K562 (cell line): ENCODE results near the gene COA5.

Experiments used
- CTCF ChIP-seq, 3 experiments: IDR thresholded peaks in 2 of 3; conservative IDR thresholded peaks in 1 of 3; 2 replicates each; pipeline ENCODE4 v1.5.1; 2011 to 2012; ENCODE audit warnings: low read length in 3 of 3, mild to moderate bottlenecking in 3 of 3, control low read depth in 2 of 3, improper control_type of control experiment in 1 of 3, inconsistent platforms in 1 of 3, low read depth in 1 of 3, mixed read lengths in 1 of 3, moderate library complexity in 1 of 3; ENCODE audit not compliant: insufficient read depth in 2 of 3
- GTF2F1 ChIP-seq: IDR thresholded peaks from 2 replicates; pipeline ENCODE4 v1.6.1; 2011; ENCODE audit warnings: low read depth, low read length, improper control_type of control experiment
- JUND ChIP-seq, 2 experiments: IDR thresholded peaks; 2 replicates in 1 of 2; 3 replicates in 1 of 2; pipeline ENCODE4 v1.6.1; 2011; ENCODE audit warnings: borderline replicate concordance in 2 of 2, low read depth in 2 of 2, low read length in 2 of 2, improper control_type of control experiment in 1 of 2, missing biosample characterization in 1 of 2, missing genetic modification characterization in 1 of 2, missing genetic modification reagents in 1 of 2
- MXI1 ChIP-seq: IDR thresholded peaks from 2 replicates; pipeline ENCODE4 v1.6.1; 2011; ENCODE audit warnings: low read depth, mild to moderate bottlenecking, improper control_type of control experiment, low read length
- POU5F1 ChIP-seq: fragments of 150-350 bp; IDR thresholded peaks from 2 replicates; pipeline ENCODE4 v1.6.1; 2014; ENCODE audit warnings: borderline replicate concordance, low read length, low read depth, mild to moderate bottlenecking; ENCODE audit not compliant: partially characterized antibody
- TEAD4 ChIP-seq, 2 experiments: sonication (generic) in 1 of 2; formaldehyde crosslinking in 1 of 2; IDR thresholded peaks; 2 replicates each; pipeline versions ENCODE4 v1.6.1 to v1.8.0; 2012 to 2022; ENCODE audit warnings: borderline replicate concordance in 1 of 2, inconsistent platforms in 1 of 2, low read length in 1 of 2, mild to moderate bottlenecking in 1 of 2, missing genetic modification reagents in 1 of 2
- ZBTB26 ChIP-seq: fragments of 450-650 bp; formaldehyde crosslinking; IDR thresholded peaks from 2 replicates; pipeline ENCODE4 v1.4.0; 2022; ENCODE audit warnings: missing genetic modification characterization
- ZC3H11A ChIP-seq: IDR thresholded peaks from 2 replicates; pipeline ENCODE4 v1.6.1; 2012; ENCODE audit warnings: low read depth, low read length, improper control_type of control experiment
- ZKSCAN3 ChIP-seq: fragments of 250-450 bp; sonication (Bioruptor Pico); IDR thresholded peaks from 2 replicates; pipeline ENCODE4 v1.4.0; 2020
- ZNF121 ChIP-seq: sonication (generic); formaldehyde crosslinking; conservative IDR thresholded peaks from 2 replicates; pipeline ENCODE4 v1.8.0; 2022; ENCODE audit warnings: missing genetic modification reagents
- ZNF589 ChIP-seq: fragments of 200-800 bp; sonication (Bioruptor generic); IDR thresholded peaks from 2 replicates; pipeline ENCODE4 v1.6.1; 2016; ENCODE audit warnings: low read depth, missing genetic modification characterization, missing compliant biosample characterization
- TF ChIP-seq, protein P1 (sequence below), 2 experiments: fragments of 450-650 bp; formaldehyde crosslinking in 1 of 2; IDR thresholded peaks; 2 replicates each; pipeline versions ENCODE4 v1.4.0 to v1.6.1; 2014 to 2020; ENCODE audit warnings: mild to moderate bottlenecking in 2 of 2, borderline replicate concordance in 1 of 2, low read depth in 1 of 2

- TF ChIP-seq CTCF (IDR thresholded peaks at IDR 0.05 in 2 of 3, conservative IDR thresholded peaks at IDR 0.05 in 1 of 3; ENCODE audit: insufficient read depth in 2 of 3, low read depth in 1 of 3, low read length in 3 of 3) (no peak), JUND (IDR thresholded peaks at IDR 0.05; ENCODE audit: borderline replicate concordance, low read depth, low read length) (no peak), JUND (tag; IDR thresholded peaks at IDR 0.05; ENCODE audit: borderline replicate concordance, low read depth, low read length) (no peak), MXI1 (no peak), ZNF121 (CRISPR knock-in tag) (no peak), ZNF589 (CRISPR knock-in tag) (no peak), POU5F1 (no peak), GTF2F1 (no peak), ZKSCAN3 (CRISPR knock-in tag) (no peak), TEAD4 (IDR thresholded peaks at IDR 0.05; ENCODE audit: low read length) (no peak), TEAD4 (CRISPR knock-in tag; IDR thresholded peaks at IDR 0.05; ENCODE audit: borderline replicate concordance) (no peak), ZC3H11A (no peak), ZBTB26 (no peak)
- TF ChIP-seq, protein P1, sequence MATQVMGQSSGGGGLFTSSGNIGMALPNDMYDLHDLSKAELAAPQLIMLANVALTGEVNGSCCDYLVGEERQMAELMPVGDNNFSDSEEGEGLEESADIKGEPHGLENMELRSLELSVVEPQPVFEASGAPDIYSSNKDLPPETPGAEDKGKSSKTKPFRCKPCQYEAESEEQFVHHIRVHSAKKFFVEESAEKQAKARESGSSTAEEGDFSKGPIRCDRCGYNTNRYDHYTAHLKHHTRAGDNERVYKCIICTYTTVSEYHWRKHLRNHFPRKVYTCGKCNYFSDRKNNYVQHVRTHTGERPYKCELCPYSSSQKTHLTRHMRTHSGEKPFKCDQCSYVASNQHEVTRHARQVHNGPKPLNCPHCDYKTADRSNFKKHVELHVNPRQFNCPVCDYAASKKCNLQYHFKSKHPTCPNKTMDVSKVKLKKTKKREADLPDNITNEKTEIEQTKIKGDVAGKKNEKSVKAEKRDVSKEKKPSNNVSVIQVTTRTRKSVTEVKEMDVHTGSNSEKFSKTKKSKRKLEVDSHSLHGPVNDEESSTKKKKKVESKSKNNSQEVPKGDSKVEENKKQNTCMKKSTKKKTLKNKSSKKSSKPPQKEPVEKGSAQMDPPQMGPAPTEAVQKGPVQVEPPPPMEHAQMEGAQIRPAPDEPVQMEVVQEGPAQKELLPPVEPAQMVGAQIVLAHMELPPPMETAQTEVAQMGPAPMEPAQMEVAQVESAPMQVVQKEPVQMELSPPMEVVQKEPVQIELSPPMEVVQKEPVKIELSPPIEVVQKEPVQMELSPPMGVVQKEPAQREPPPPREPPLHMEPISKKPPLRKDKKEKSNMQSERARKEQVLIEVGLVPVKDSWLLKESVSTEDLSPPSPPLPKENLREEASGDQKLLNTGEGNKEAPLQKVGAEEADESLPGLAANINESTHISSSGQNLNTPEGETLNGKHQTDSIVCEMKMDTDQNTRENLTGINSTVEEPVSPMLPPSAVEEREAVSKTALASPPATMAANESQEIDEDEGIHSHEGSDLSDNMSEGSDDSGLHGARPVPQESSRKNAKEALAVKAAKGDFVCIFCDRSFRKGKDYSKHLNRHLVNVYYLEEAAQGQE (IDR thresholded peaks at IDR 0.05; ENCODE audit: borderline replicate concordance): no peak
- TF ChIP-seq, protein P1 (CRISPR knock-in tag; IDR thresholded peaks at IDR 0.05; ENCODE audit: low read depth): no peak
Measured at GRCh38 chr2:98605076-98605475, 3.2 kb downstream of the COA5 start.
